H7 (cell line): Measurements from ENCODE around the gene EMC9. TPM values are rescaled to one million over a fixed set of nuclear protein-coding genes. Genes with fewer than 3 reads are reported as not detected.
"Not testable (repeated sequence)": the region's sequence is repeated elsewhere in the genome, so short reads cannot be mapped to it uniquely, and the experiment has no call there.

Experiments
- DNase-seq: peaks from one replicate; pipeline ENCODE4 v3.0.0; 2012
- H3K27me3 ChIP-seq: 2 replicates; pipeline ENCODE4 v1.6.0; 2011; ENCODE audit warnings: mild to moderate bottlenecking, low read length; ENCODE audit not compliant: control insufficient read depth, insufficient read depth
- H3K36me3 ChIP-seq: replicated peaks from 2 replicates; pipeline ENCODE4 v1.5.1; 2011; ENCODE audit warnings: low read length; ENCODE audit not compliant: control insufficient read depth, insufficient read depth
- H3K4me3 ChIP-seq: 2 replicates; pipeline ENCODE4 v1.5.1; 2011; ENCODE audit warnings: low read depth, mild to moderate bottlenecking, control low read depth, low read length, moderate library complexity; ENCODE audit not compliant: insufficient read depth
- total RNA-seq: library from RNA; depleted of rRNA; stranded (reverse); fragments of >200 nt; shearing (Covaris generic); gene quantifications from 2 replicates; pipeline ENCODE4 v1.2.3, GENCODE V29; 2014

EMC9 gene
- total RNA-seq, 1 experiment from 2014 or later = 35.9 TPM

- Histone ChIP-seq H3K27me3 (no peaks in the 10 kb centered on the region), H3K36me3 (peaks cover 33% of the 10 kb centered on the region), H3K4me3 (no peak overlapping the region)
Measured at GRCh38 chr14:24119691-24120090, 21.7 kb downstream of the EMC9 start.

GRCh38 chr14:24117179-24117578 is 24.2 kb downstream of the EMC9 start:
- Histone ChIP-seq H3K27me3 (no peaks in the 10 kb centered on the region), H3K4me3 (no peak overlapping the region), H3K36me3 (peaks cover 26% of the 10 kb centered on the region)
- no peak for DNase-seq

More at GRCh38 chr14:24119691-24120090, 21.7 kb downstream of the EMC9 start:
- peak; percentile 3 for DNase-seq

GRCh38 chr14:24116128-24116814 is 25.1 kb downstream of the EMC9 start:
- no peak overlapping the region; the same call in 1 of the 2 replicates for H3K4me3 ChIP-seq
- no peaks in the 10 kb centered on the region for H3K27me3 ChIP-seq
- DNase-seq = no peak
- H3K36me3 ChIP-seq = peaks cover 24% of the 10 kb centered on the region

GRCh38 chr14:24115422-24116127 is 25.8 kb downstream of the EMC9 start:
- peaks cover 20% of the 10 kb centered on the region for H3K36me3 ChIP-seq
- peak overlapping the region; percentile 60 for H3K4me3 ChIP-seq
- DNase-seq = no peak
- H3K27me3 ChIP-seq = no peaks in the 10 kb centered on the region

GRCh38 chr14:24114532-24115421 is 26.6 kb downstream of the EMC9 start, which contains the start of the genes DCAF11 and NRL:
DCAF11 (plus strand) TSS chr14:24114777; CDS start chr14:24115595, 818 bp downstream.
NRL (minus strand) TSS chr14:24114949; CDS start chr14:24082848, 32,101 bp downstream.
- DNase-seq = peak; percentile 98
- H3K27me3 ChIP-seq = no peaks in the 10 kb centered on the region
- peak within 1 kb of the TSS; percentile 86 for H3K4me3 ChIP-seq
- peaks cover 17% of the 10 kb centered on the region for H3K36me3 ChIP-seq

- DNase-seq = peak; percentile 89
- Histone ChIP-seq H3K36me3 (peaks cover 9% of the 10 kb centered on the region), H3K4me3 (peak overlapping the region; percentile 86), H3K27me3 (no peaks in the 10 kb centered on the region)
Measured at GRCh38 chr14:24113801-24114531, 27.4 kb downstream of the EMC9 start.

- Histone ChIP-seq H3K27me3 (no peaks in the 10 kb centered on the region), H3K4me3 (peak overlapping the region; percentile 86), H3K36me3 (peaks cover 4% of the 10 kb centered on the region)
- DNase-seq = no peak
Measured at GRCh38 chr14:24113379-24113800, 28.0 kb downstream of the EMC9 start.

GRCh38 chr14:24110523-24110922 is 30.9 kb downstream of the EMC9 start:
- H3K27me3 ChIP-seq = no peaks in the 10 kb centered on the region
- DNase-seq = no peak
- H3K4me3 ChIP-seq = no peak overlapping the region
- no peaks in the 10 kb centered on the region for H3K36me3 ChIP-seq

GRCh38 chr14:24110060-24110459 is 31.3 kb downstream of the EMC9 start:
- DNase-seq = no peak
- Histone ChIP-seq H3K4me3 (no peak overlapping the region), H3K36me3 (no peaks in the 10 kb centered on the region), H3K27me3 (no peaks in the 10 kb centered on the region)

- Histone ChIP-seq H3K36me3 (peaks cover 10% of the 10 kb centered on the region), H3K4me3 (no peak overlapping the region), H3K27me3 (no peaks in the 10 kb centered on the region)
- DNase-seq = no peak
Measured at GRCh38 chr14:24108336-24108874, 33.0 kb downstream of the EMC9 start.

- Histone ChIP-seq H3K36me3 (peaks cover 20% of the 10 kb centered on the region), H3K27me3 (no peaks in the 10 kb centered on the region), H3K4me3 (no peak overlapping the region)
- no peak for DNase-seq
Measured at GRCh38 chr14:24106672-24107271, 34.6 kb downstream of the EMC9 start.

GRCh38 chr14:24105609-24106239 is 35.7 kb downstream of the EMC9 start:
- not testable (repeated sequence) for DNase-seq, H3K4me3 ChIP-seq, H3K27me3 ChIP-seq
- H3K36me3 ChIP-seq = peaks cover 27% of the 10 kb centered on the region

GRCh38 chr14:24103451-24103850 is 37.9 kb downstream of the EMC9 start:
- no peaks in the 10 kb centered on the region for H3K27me3 ChIP-seq
- no peak for DNase-seq
- peaks cover 49% of the 10 kb centered on the region for H3K36me3 ChIP-seq
- H3K4me3 ChIP-seq = no peak overlapping the region
